PC-9 (cell line): ENCODE measurements around the gene ST7.

ENCODE experiments used
- CTCF ChIP-seq: fragments of 200-600 bp; sonication (generic); conservative IDR thresholded peaks from 2 replicates; pipeline ENCODE4 v1.6.1; 2017; ENCODE audit warnings: mixed run types, antibody characterized with exemption, mild to moderate bottlenecking, moderate library complexity
- EZH2 ChIP-seq: fragments of 200-600 bp; sonication (generic); IDR thresholded peaks from 2 replicates; pipeline ENCODE4 v1.8.0; 2017; ENCODE audit warnings: antibody characterized with exemption, low read depth

DNA sequence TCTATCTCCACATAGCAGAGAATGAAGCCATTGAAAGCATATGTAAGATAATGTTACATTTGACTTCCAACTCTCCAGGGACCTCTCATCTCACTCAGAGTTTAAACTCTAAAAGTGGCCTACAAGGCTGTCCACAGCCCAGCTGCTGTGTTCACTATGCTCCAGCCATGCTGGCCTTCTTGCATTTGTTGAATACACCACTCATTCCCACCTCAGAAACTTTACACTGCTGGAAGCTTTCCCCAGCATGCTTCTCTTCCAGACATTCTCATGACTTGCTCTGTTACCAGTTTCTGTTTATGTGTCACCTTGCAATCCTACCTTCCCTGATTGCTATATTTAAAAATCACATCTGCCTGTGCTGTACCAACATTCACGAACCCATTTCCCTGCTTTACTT, 202.4 kb downstream of the ST7 start:
- TF ChIP-seq CTCF = no peak
- TF ChIP-seq EZH2 = no peak
